IMR-90 (cell line): ENCODE data around the gene TTC39B. TPM values are rescaled to one million over a fixed set of nuclear protein-coding genes. Genes with fewer than 3 reads are reported as not detected.

ENCODE experiments used
- ATAC-seq: fragments of 200-7000 bp; cut with Tn5 transposase; 2 replicates; pipeline ENCODE4 v1.9.1; 2020; ENCODE audit warnings: low read depth, mild to moderate bottlenecking, moderate library complexity
- BruUV-seq: library from RNA; stranded (reverse); fragments of 400-500 nt; replicated peaks from 2 replicates; lab custom pipeline; 2021; lab: Mats Ljungman, UMichigan
- CTCF ChIA-PET: fragments of 300-600 bp; formaldehyde crosslinking; extraction: SDS; loops from one replicate; lab custom pipeline; 2021; ENCODE audit warnings: antibody characterized with exemption; lab: Yijun Ruan, JAX
- POLR2A ChIA-PET: fragments of 300-600 bp; sonication (Branson Sonifier 250); formaldehyde crosslinking; loops from one replicate; lab custom pipeline; 2022; ENCODE audit warnings: antibody characterized with exemption; ENCODE audit not compliant: unreplicated experiment; lab: Charles Lee
- DNase-seq: peaks from one replicate; pipeline ENCODE4 v3.0.0; 2013
- H2AFZ ChIP-seq: replicated peaks from 2 replicates; pipeline ENCODE3; 2013; ENCODE audit warnings: low read length, mild to moderate bottlenecking; ENCODE audit not compliant: poor library complexity
- H2AK5ac ChIP-seq: 2 replicates; pipeline ENCODE4 v1.6.1; 2013; ENCODE audit warnings: low read depth, low read length, inconsistent platforms
- H2AK9ac ChIP-seq: replicated peaks from 2 replicates; pipeline ENCODE3; 2013; ENCODE audit warnings: mild to moderate bottlenecking, low read depth, low read length, moderate library complexity; ENCODE audit not compliant: poor library complexity
- H2BK120ac ChIP-seq: 2 replicates; pipeline ENCODE4 v1.6.1; 2013; ENCODE audit warnings: low read depth, low read length, inconsistent platforms
- H2BK15ac ChIP-seq: 3 replicates; pipeline ENCODE4 v1.6.1; 2013; ENCODE audit warnings: low read depth, low read length, inconsistent platforms
- H2BK20ac ChIP-seq: 2 replicates; pipeline ENCODE4 v1.6.1; 2013; ENCODE audit warnings: low read depth, mild to moderate bottlenecking, inconsistent platforms, low read length, moderate library complexity
- H2BK5ac ChIP-seq: 2 replicates; pipeline ENCODE4 v1.6.1; 2013; ENCODE audit warnings: mild to moderate bottlenecking, low read depth, low read length, inconsistent platforms; ENCODE audit not compliant: poor library complexity, severe bottlenecking
- H3K14ac ChIP-seq: replicated peaks from 2 replicates; pipeline ENCODE4 v1.6.1; 2013; ENCODE audit warnings: low read depth, low read length, inconsistent platforms
- H3K18ac ChIP-seq: 2 replicates; pipeline ENCODE4 v1.6.1; 2013; ENCODE audit warnings: low read depth, low read length, control low read depth
- H3K23ac ChIP-seq: 2 replicates; pipeline ENCODE4 v1.6.1; 2013; ENCODE audit warnings: low read depth, low read length, inconsistent platforms
- H3K27ac ChIP-seq: 2 replicates; pipeline ENCODE4 v1.5.1; 2013; ENCODE audit warnings: mild to moderate bottlenecking, control low read depth, low read length; ENCODE audit not compliant: insufficient read depth
- H3K27me3 ChIP-seq: 2 replicates; pipeline ENCODE4 v1.6.1; 2013; ENCODE audit warnings: low read length; ENCODE audit not compliant: control insufficient read depth, insufficient read depth
- H3K36me3 ChIP-seq: 2 replicates; pipeline ENCODE4 v1.6.1; 2013; ENCODE audit warnings: low read length, mixed read lengths; ENCODE audit not compliant: control insufficient read depth, insufficient read depth
- H3K4ac ChIP-seq: 2 replicates; pipeline ENCODE4 v1.6.1; 2013; ENCODE audit warnings: low read depth, low read length, inconsistent platforms
- H3K4me1 ChIP-seq: 2 replicates; pipeline ENCODE4 v1.6.1; 2013; ENCODE audit warnings: low read length, mixed read lengths; ENCODE audit not compliant: control insufficient read depth, insufficient read depth
- H3K4me2 ChIP-seq: 2 replicates; pipeline ENCODE4 v1.6.1; 2013; ENCODE audit warnings: low read depth, mild to moderate bottlenecking, control low read depth, low read length, moderate library complexity
- H3K4me3 ChIP-seq: 2 replicates; pipeline ENCODE4 v1.5.1; 2013; ENCODE audit warnings: low read depth, mild to moderate bottlenecking, control low read depth, low read length, moderate library complexity; ENCODE audit not compliant: insufficient read depth
- H3K56ac ChIP-seq: 2 replicates; pipeline ENCODE4 v1.6.1; 2013; ENCODE audit warnings: low read length, inconsistent platforms; ENCODE audit not compliant: insufficient read depth; ENCODE audit errors: extremely low read depth
- H3K79me1 ChIP-seq, 2 experiments: 2 replicates each; pipeline ENCODE4 v1.6.1; 2013; ENCODE audit warnings: low read length in 2 of 2, inconsistent platforms in 1 of 2, low read depth in 1 of 2
- H3K9ac ChIP-seq: 2 replicates; pipeline ENCODE4 v1.6.1; 2013; ENCODE audit warnings: low read depth, low read length, control low read depth
- H3K9me1 ChIP-seq: 2 replicates; pipeline ENCODE4 v1.6.1; 2013; ENCODE audit warnings: low read length, inconsistent platforms; ENCODE audit not compliant: insufficient read depth
- H3K9me3 ChIP-seq: 2 replicates; pipeline ENCODE4 v1.6.1; 2013; ENCODE audit warnings: low read length; ENCODE audit not compliant: control insufficient read depth, insufficient read depth
- H4K20me1 ChIP-seq: 2 replicates; pipeline ENCODE4 v1.6.1; 2013; ENCODE audit warnings: low read length, inconsistent platforms; ENCODE audit not compliant: insufficient read depth
- H4K5ac ChIP-seq: 2 replicates; pipeline ENCODE4 v1.6.1; 2013; ENCODE audit warnings: mild to moderate bottlenecking, low read depth, low read length, control low read depth
- H4K8ac ChIP-seq, 2 experiments: 2 replicates each; pipeline ENCODE4 v1.6.1; 2013; ENCODE audit warnings: low read depth in 2 of 2, low read length in 2 of 2, control low read depth in 1 of 2, inconsistent platforms in 1 of 2
- H4K91ac ChIP-seq: 2 replicates; pipeline ENCODE4 v1.6.1; 2013; ENCODE audit warnings: low read depth, low read length, inconsistent platforms; ENCODE audit not compliant: insufficient read depth
- BHLHE40 ChIP-seq: fragments of 150-350 bp; IDR thresholded peaks from 2 replicates; pipeline ENCODE4 v1.6.1; 2016; ENCODE audit warnings: mild to moderate bottlenecking, low read depth, low read length
- CHD1 ChIP-seq: IDR thresholded peaks from 2 replicates; pipeline ENCODE4 v1.6.1; 2012; ENCODE audit warnings: low read depth, low read length, improper control_type of control experiment
- FOS ChIP-seq: fragments of 150-350 bp; IDR thresholded peaks from 2 replicates; pipeline ENCODE4 v1.6.1; 2016; ENCODE audit warnings: low read depth, low read length
- MAFK ChIP-seq: IDR thresholded peaks from 2 replicates; pipeline ENCODE4 v1.6.1; 2012; ENCODE audit warnings: low read depth, low read length, improper control_type of control experiment
- MAZ ChIP-seq: IDR thresholded peaks from 2 replicates; pipeline ENCODE4 v1.6.1; 2012; ENCODE audit warnings: low read depth, mild to moderate bottlenecking, low read length, improper control_type of control experiment, moderate library complexity, borderline replicate concordance
- MXI1 ChIP-seq: IDR thresholded peaks from 2 replicates; pipeline ENCODE4 v1.6.1; 2012; ENCODE audit warnings: low read depth, mild to moderate bottlenecking, low read length, moderate library complexity, borderline replicate concordance
- POLR2A ChIP-seq: IDR thresholded peaks from 2 replicates; pipeline ENCODE4 v1.6.1; 2012; ENCODE audit warnings: mild to moderate bottlenecking, low read depth, low read length
- RAD21 ChIP-seq: IDR thresholded peaks from 2 replicates; pipeline ENCODE4 v1.6.1; 2012; ENCODE audit warnings: low read length, improper control_type of control experiment
- RFX5 ChIP-seq: IDR thresholded peaks from 2 replicates; pipeline ENCODE4 v1.8.0; 2012; ENCODE audit warnings: low read depth, mild to moderate bottlenecking, low read length, moderate library complexity
- WGBS, 2 experiments: methylation state at CpG; one replicate each; pipeline versions ENCODE4 v1.1.5 to v1.1.7; 2013; ENCODE audit warnings: missing lambda C conversion rate in 2 of 2; ENCODE audit not compliant: insufficient read length in 1 of 2; ENCODE audit errors: extremely low coverage in 2 of 2; 5-methylcytosine and 5-hydroxymethylcytosine counted together
- dilution Hi-C: fragments of 300-500 bp; cut with HindIII; formaldehyde crosslinking; loops from one replicate; pipeline ENCODE4 v1.14.3; 2018; ENCODE audit warnings: low sequenced_read_pairs; ENCODE audit not compliant: unreplicated experiment
- in situ Hi-C: fragments of 300-500 bp; cut with MboI; formaldehyde crosslinking; loops from 3 replicates; pipeline ENCODE4 v1.14.3; 2019; ENCODE audit warnings: low sequenced_read_pairs, inconsistent platforms, mixed read lengths
- intact Hi-C: fragments of 100-400 bp; cut with micrococcal nuclease; formaldehyde crosslinking; loops from 2 replicates; pipeline ENCODE4 v1.10.0; 2022
- polyA plus RNA-seq, 3 experiments: library from polyadenylated mRNA; depleted of rRNA; stranded (reverse); fragments of >200 nt; gene quantifications; 2 replicates each; pipeline ENCODE4 v1.2.3, GENCODE V29; 2012; ENCODE audit warnings: low replicate concordance in 1 of 3
- total RNA-seq: library from RNA; depleted of rRNA; stranded (reverse); fragments of >200 nt; gene quantifications from 2 replicates; pipeline ENCODE4 v1.2.3, GENCODE V29; 2012
- TF ChIP-seq, protein P1 (sequence below): conservative IDR thresholded peaks from 2 replicates; pipeline ENCODE4 v1.5.1; 2012; ENCODE audit warnings: mild to moderate bottlenecking, low read depth, low read length, improper control_type of control experiment
- TF ChIP-seq, protein P2 (sequence below): fragments of 150-350 bp; IDR thresholded peaks from 2 replicates; pipeline ENCODE4 v1.6.1; 2016; ENCODE audit warnings: low read depth, mild to moderate bottlenecking, low read length, moderate library complexity, borderline replicate concordance
- TF ChIP-seq, protein P3 (sequence below): fragments of 150-350 bp; IDR thresholded peaks from 2 replicates; pipeline ENCODE4 v1.6.1; 2017; ENCODE audit warnings: mild to moderate bottlenecking, antibody characterized with exemption, low read length, low read depth

The TTC39B gene
- total and polyA plus RNA-seq, 2 of the 4 experiments (the other 2 are of a cell fraction): 2.5 to 12.2 TPM

DNA sequence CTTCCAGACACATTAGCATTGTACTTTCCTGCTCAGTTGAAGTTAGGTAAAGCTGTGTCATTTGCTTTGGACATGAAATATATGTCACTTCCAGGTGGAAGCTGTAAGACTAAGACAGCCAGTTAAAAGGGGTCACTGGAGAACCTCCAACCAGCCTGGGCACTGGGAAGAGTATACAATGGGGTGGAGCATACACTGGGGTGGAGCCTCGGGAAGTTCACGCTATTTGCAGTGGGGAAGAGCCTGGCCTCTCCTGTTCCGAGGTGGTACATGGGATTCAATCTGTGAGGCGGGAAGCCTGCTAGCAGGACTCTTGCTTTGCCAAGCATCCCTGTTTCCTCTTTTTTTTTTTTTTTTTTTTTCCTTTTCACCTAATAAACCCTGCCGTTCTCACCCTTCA is 145.3 kb downstream of the TTC39B start:
- ChIA-PET CTCF (interaction anchor here (1.2 kb wide), 1 partner anchor 11 kb away, joined by 3 read pairs; no protein-coding TSS in a partner anchor), POLR2A (no interaction called here)
- Histone ChIP-seq H3K56ac (no peak overlapping the region), H4K5ac (no peak overlapping the region), H3K36me3 (no peaks in the 10 kb centered on the region), H4K8ac (no peak overlapping the region), H3K4me2 (no peak overlapping the region), H2AFZ (no peak overlapping the region), H3K9ac (no peak overlapping the region), H3K27ac (no peak overlapping the region), H3K4ac (0 out of 2 replicates have a peak overlapping the region, but pooled peaks have one; percentile 16), H3K23ac (no peak overlapping the region), H4K20me1 (no peaks in the 10 kb centered on the region), H2BK20ac (0 out of 2 replicates have a peak overlapping the region, but pooled peaks have one; percentile 32), H2BK15ac (no peak overlapping the region), H2AK5ac (no peak overlapping the region), H3K4me3 (no peak overlapping the region), H3K79me1 (no peaks in the 10 kb centered on the region), H3K9me3 (no peaks in the 10 kb centered on the region), H2BK5ac (no peak overlapping the region), H2AK9ac (no peak overlapping the region), H3K18ac (no peak overlapping the region), H4K91ac (no peak overlapping the region), H2BK120ac (no peak overlapping the region; the same call in 1 of the 2 replicates), H3K9me1 (peaks cover 2% of the 10 kb centered on the region; the same call in 1 of the 2 replicates), H3K4me1 (peaks cover 2% of the 10 kb centered on the region; the same call in 1 of the 2 replicates), H3K14ac (no peak overlapping the region), H3K27me3 (peaks cover 1% of the 10 kb centered on the region; the same call in 1 of the 2 replicates)
- intact Hi-C loops: no loop called here
- dilution Hi-C loops: no loop called here
- TF ChIP-seq RFX5: no peak
- TF ChIP-seq CHD1: no peak
- TF ChIP-seq MXI1: no peak
- TF ChIP-seq RAD21: no peak
- no peak for TF ChIP-seq POLR2A
- no peak for TF ChIP-seq MAZ
- TF ChIP-seq, protein P1, sequence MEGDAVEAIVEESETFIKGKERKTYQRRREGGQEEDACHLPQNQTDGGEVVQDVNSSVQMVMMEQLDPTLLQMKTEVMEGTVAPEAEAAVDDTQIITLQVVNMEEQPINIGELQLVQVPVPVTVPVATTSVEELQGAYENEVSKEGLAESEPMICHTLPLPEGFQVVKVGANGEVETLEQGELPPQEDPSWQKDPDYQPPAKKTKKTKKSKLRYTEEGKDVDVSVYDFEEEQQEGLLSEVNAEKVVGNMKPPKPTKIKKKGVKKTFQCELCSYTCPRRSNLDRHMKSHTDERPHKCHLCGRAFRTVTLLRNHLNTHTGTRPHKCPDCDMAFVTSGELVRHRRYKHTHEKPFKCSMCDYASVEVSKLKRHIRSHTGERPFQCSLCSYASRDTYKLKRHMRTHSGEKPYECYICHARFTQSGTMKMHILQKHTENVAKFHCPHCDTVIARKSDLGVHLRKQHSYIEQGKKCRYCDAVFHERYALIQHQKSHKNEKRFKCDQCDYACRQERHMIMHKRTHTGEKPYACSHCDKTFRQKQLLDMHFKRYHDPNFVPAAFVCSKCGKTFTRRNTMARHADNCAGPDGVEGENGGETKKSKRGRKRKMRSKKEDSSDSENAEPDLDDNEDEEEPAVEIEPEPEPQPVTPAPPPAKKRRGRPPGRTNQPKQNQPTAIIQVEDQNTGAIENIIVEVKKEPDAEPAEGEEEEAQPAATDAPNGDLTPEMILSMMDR: no peak
- TF ChIP-seq BHLHE40: no peak
- TF ChIP-seq, protein P2, sequence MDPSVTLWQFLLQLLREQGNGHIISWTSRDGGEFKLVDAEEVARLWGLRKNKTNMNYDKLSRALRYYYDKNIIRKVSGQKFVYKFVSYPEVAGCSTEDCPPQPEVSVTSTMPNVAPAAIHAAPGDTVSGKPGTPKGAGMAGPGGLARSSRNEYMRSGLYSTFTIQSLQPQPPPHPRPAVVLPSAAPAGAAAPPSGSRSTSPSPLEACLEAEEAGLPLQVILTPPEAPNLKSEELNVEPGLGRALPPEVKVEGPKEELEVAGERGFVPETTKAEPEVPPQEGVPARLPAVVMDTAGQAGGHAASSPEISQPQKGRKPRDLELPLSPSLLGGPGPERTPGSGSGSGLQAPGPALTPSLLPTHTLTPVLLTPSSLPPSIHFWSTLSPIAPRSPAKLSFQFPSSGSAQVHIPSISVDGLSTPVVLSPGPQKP: no peak
- no peak for TF ChIP-seq MAFK
- TF ChIP-seq FOS: no peak
- TF ChIP-seq, protein P3, sequence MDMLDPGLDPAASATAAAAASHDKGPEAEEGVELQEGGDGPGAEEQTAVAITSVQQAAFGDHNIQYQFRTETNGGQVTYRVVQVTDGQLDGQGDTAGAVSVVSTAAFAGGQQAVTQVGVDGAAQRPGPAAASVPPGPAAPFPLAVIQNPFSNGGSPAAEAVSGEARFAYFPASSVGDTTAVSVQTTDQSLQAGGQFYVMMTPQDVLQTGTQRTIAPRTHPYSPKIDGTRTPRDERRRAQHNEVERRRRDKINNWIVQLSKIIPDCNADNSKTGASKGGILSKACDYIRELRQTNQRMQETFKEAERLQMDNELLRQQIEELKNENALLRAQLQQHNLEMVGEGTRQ: no peak
- WGBS, 2 experiments: no CpG with 5 or more reads among the region's 5 CpGs
- ATAC-seq (no peak), DNase-seq (no peak)
- no TSS peak for BruUV-seq
- in situ Hi-C loops: no loop called here
